Ectodermal cell (in vitro differentiated cells): ENCODE data around the gene PGA5.
"Not testable (repeated sequence)": the region's sequence is repeated elsewhere in the genome, so short reads cannot be mapped to it uniquely, and the experiment has no call there.

ENCODE experiments used
- H3K27ac ChIP-seq: 2 replicates; pipeline ENCODE4 v1.7.0; 2013; ENCODE audit warnings: mild to moderate bottlenecking, low read depth, low read length; ENCODE audit not compliant: insufficient read depth, poor library complexity, severe bottlenecking
- H3K27me3 ChIP-seq: 2 replicates; pipeline ENCODE4 v1.7.0; 2013; ENCODE audit warnings: mild to moderate bottlenecking, low read length; ENCODE audit not compliant: insufficient read depth, control insufficient read depth, poor library complexity, severe bottlenecking
- H3K36me3 ChIP-seq: one replicate; pipeline ENCODE4 v1.7.0; 2013; ENCODE audit warnings: low read length; ENCODE audit not compliant: control insufficient read depth, insufficient read depth
- H3K4me1 ChIP-seq: one replicate; pipeline ENCODE4 v1.7.0; 2013; ENCODE audit warnings: low read length; ENCODE audit not compliant: control insufficient read depth, insufficient read depth
- H3K4me3 ChIP-seq: 2 replicates; pipeline ENCODE4 v1.7.0; 2013; ENCODE audit warnings: low read depth, low read length, control low read depth; ENCODE audit not compliant: insufficient read depth
- H3K9me3 ChIP-seq: 2 replicates; pipeline ENCODE4 v1.7.0; 2013; ENCODE audit warnings: mild to moderate bottlenecking, low read length, moderate library complexity; ENCODE audit not compliant: control insufficient read depth
- WGBS, 2 experiments: methylation state at CpG; one replicate each; pipeline ENCODE4 v1.1.7; 2013; ENCODE audit warnings: missing lambda C conversion rate in 2 of 2; 5-methylcytosine and 5-hydroxymethylcytosine counted together

PGA5 gene

GRCh38 chr11:61249201-61249600 lies 8.2 kb downstream of the PGA5 start:
- H3K9me3 ChIP-seq, H3K36me3 ChIP-seq, H3K4me1 ChIP-seq, H3K4me3 ChIP-seq, H3K27ac ChIP-seq, H3K27me3 ChIP-seq: not testable (repeated sequence)
- WGBS, 2 experiments: 95 to 96% methylated on average over 8 of the region's 8 CpGs

- not testable (repeated sequence) for H3K9me3 ChIP-seq, H3K4me1 ChIP-seq, H3K27me3 ChIP-seq, H3K27ac ChIP-seq, H3K4me3 ChIP-seq, H3K36me3 ChIP-seq
- 94% methylated on average over 18 to 19 of the region's 20 CpGs for WGBS, 2 experiments
These were observed 10.1 kb downstream of the PGA5 start for GRCh38 chr11:61250796-61251765.

- H3K27me3 ChIP-seq: not testable (repeated sequence)
These were observed 11.4 kb downstream of the PGA5 start for GRCh38 chr11:61252332-61252731.

GRCh38 chr11:61254403-61255025 lies 13.5 kb downstream of the PGA5 start:
- Histone ChIP-seq H3K4me3 (no peak overlapping the region), H3K27ac (no peak overlapping the region), H3K9me3 (no peaks in the 10 kb centered on the region), H3K4me1 (no peaks in the 10 kb centered on the region), H3K36me3 (no peaks in the 10 kb centered on the region), H3K27me3 (no peaks in the 10 kb centered on the region)
- 66 to 68% methylated on average over 12 of the region's 12 CpGs for WGBS, 2 experiments

More at GRCh38 chr11:61252332-61252731, 11.4 kb downstream of the PGA5 start:
- not testable (repeated sequence) for H3K4me3 ChIP-seq, H3K4me1 ChIP-seq, H3K27ac ChIP-seq, H3K9me3 ChIP-seq, H3K36me3 ChIP-seq
- 78 to 87% methylated on average over 1 of the region's 1 CpG for WGBS, 2 experiments

- Histone ChIP-seq H3K27ac (no peak overlapping the region), H3K27me3 (no peaks in the 10 kb centered on the region), H3K9me3 (no peaks in the 10 kb centered on the region), H3K36me3 (no peaks in the 10 kb centered on the region), H3K4me3 (no peak overlapping the region), H3K4me1 (no peaks in the 10 kb centered on the region)
- WGBS, 2 experiments: 86 to 90% methylated on average over 18 of the region's 18 CpGs
These were observed 15.9 kb downstream of the PGA5 start for GRCh38 chr11:61256710-61257482.

- Histone ChIP-seq H3K4me3 (no peak overlapping the region), H3K4me1 (no peaks in the 10 kb centered on the region), H3K27me3 (no peaks in the 10 kb centered on the region), H3K36me3 (no peaks in the 10 kb centered on the region), H3K9me3 (no peaks in the 10 kb centered on the region), H3K27ac (no peak overlapping the region)
- 95 to 97% methylated on average over 9 of the region's 9 CpGs for WGBS, 2 experiments
These were observed 17.6 kb downstream of the PGA5 start for GRCh38 chr11:61258546-61258945.

GRCh38 chr11:61259363-61259762 lies 18.4 kb downstream of the PGA5 start:
- Histone ChIP-seq H3K9me3 (no peaks in the 10 kb centered on the region), H3K27ac (no peak overlapping the region), H3K27me3 (no peaks in the 10 kb centered on the region), H3K4me3 (no peak overlapping the region), H3K36me3 (no peaks in the 10 kb centered on the region), H3K4me1 (no peaks in the 10 kb centered on the region)
- WGBS, 2 experiments: 95 to 96% methylated on average over 6 of the region's 6 CpGs

GRCh38 chr11:61264371-61264770 lies 23.4 kb downstream of the PGA5 start:
- no peaks in the 10 kb centered on the region for H3K4me1 ChIP-seq
- H3K36me3 ChIP-seq: no peaks in the 10 kb centered on the region
- 92 to 97% methylated on average over 6 of the region's 6 CpGs for WGBS, 2 experiments
- no peaks in the 10 kb centered on the region for H3K9me3 ChIP-seq
- no peaks in the 10 kb centered on the region for H3K27me3 ChIP-seq
- H3K27ac ChIP-seq: no peak overlapping the region
- no peak overlapping the region for H3K4me3 ChIP-seq

- Histone ChIP-seq H3K36me3 (no peaks in the 10 kb centered on the region), H3K27ac (no peak overlapping the region), H3K9me3 (no peaks in the 10 kb centered on the region), H3K4me1 (no peaks in the 10 kb centered on the region), H3K4me3 (no peak overlapping the region), H3K27me3 (no peaks in the 10 kb centered on the region)
- WGBS, 2 experiments: 96 to 97% methylated on average over 14 of the region's 14 CpGs
These were observed 23.8 kb downstream of the PGA5 start for GRCh38 chr11:61264795-61265194.

- Histone ChIP-seq H3K9me3 (no peaks in the 10 kb centered on the region), H3K36me3 (no peaks in the 10 kb centered on the region), H3K4me3 (no peak overlapping the region), H3K27me3 (no peaks in the 10 kb centered on the region), H3K27ac (no peak overlapping the region), H3K4me1 (no peaks in the 10 kb centered on the region)
- WGBS, 2 experiments: 92 to 95% methylated on average over 14 of the region's 14 CpGs
These were observed 24.4 kb downstream of the PGA5 start for GRCh38 chr11:61265357-61265756.
